Measurements from ENCODE around the gene DUSP6. TPM values are rescaled to one million over a fixed set of nuclear protein-coding genes. Genes with fewer than 3 reads are reported as not detected.
A peak's percentile ranks its signal among the peaks of the same experiment; 100 is the strongest.

Gene DUSP6
- total and polyA plus RNA-seq, 2 of the 13 experiments (the other 11 are each of a cell fraction or from before 2014, with no cell fraction given) = 40.9 to 161 TPM

- no peak; the same call in 1 of the 2 replicates for TF ChIP-seq ARID5B (CRISPR knock-in tag; IDR thresholded peaks at IDR 0.05)
- no peak for TF ChIP-seq ZNF546 (CRISPR knock-in tag; conservative IDR thresholded peaks at IDR 0.05)
- 0 out of 2 replicates have a peak, but pooled peaks have one; percentile 3 for TF ChIP-seq CHD4 (IDR thresholded peaks at IDR 0.05; ENCODE audit: borderline replicate concordance, low read length)
- TF ChIP-seq, protein P1, sequence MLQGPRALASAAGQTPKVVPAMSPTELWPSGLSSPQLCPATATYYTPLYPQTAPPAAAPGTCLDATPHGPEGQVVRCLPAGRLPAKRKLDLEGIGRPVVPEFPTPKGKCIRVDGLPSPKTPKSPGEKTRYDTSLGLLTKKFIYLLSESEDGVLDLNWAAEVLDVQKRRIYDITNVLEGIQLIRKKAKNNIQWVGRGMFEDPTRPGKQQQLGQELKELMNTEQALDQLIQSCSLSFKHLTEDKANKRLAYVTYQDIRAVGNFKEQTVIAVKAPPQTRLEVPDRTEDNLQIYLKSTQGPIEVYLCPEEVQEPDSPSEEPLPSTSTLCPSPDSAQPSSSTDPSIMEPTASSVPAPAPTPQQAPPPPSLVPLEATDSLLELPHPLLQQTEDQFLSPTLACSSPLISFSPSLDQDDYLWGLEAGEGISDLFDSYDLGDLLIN (CRISPR knock-in tag; IDR thresholded peaks at IDR 0.05; ENCODE audit: borderline replicate concordance) = no peak
- no peak for TF ChIP-seq RARA (CRISPR knock-in tag; IDR thresholded peaks at IDR 0.05)
- 0 out of 2 replicates have a peak, but pooled peaks have one; percentile 39 for TF ChIP-seq ZSCAN29 (CRISPR knock-in tag; conservative IDR thresholded peaks at IDR 0.05)
- TF ChIP-seq, protein P2, sequence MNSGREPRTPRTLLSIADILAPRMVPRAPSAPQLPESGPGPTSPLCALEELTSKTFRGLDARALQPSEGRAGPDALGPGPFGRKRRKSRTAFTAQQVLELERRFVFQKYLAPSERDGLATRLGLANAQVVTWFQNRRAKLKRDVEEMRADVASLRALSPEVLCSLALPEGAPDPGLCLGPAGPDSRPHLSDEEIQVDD (CRISPR knock-in tag; IDR thresholded peaks at IDR 0.05; ENCODE audit: borderline replicate concordance) = no peak
- no peak for TF ChIP-seq PAX8 (CRISPR knock-in tag; IDR thresholded peaks at IDR 0.05; ENCODE audit: borderline replicate concordance)
- TF ChIP-seq SRSF4 (IDR thresholded peaks at IDR 0.05; ENCODE audit: low read depth, low read length, poor library complexity, severe bottlenecking) = no peak
- TF ChIP-seq ZNF496 (CRISPR knock-in tag; IDR thresholded peaks at IDR 0.05; ENCODE audit: insufficient replicate concordance) = no peak
- no peak for TF ChIP-seq MAZ (IDR thresholded peaks at IDR 0.05; ENCODE audit: borderline replicate concordance, low read depth, low read length)
- TF ChIP-seq MAZ (CRISPR knock-in tag; IDR thresholded peaks at IDR 0.05; ENCODE audit: low read depth) = no peak
- TF ChIP-seq NFYC (CRISPR knock-in tag; IDR thresholded peaks at IDR 0.05) = no peak
- no peak for TF ChIP-seq ATF7-NPFF (CRISPR knock-in tag; IDR thresholded peaks at IDR 0.05; ENCODE audit: low read depth)
- no peak for TF ChIP-seq KDM4B (CRISPR knock-in tag; IDR thresholded peaks at IDR 0.05)
- 0 out of 2 replicates have a peak, but pooled peaks have one; percentile 20 for TF ChIP-seq TARDBP (CRISPR knock-in tag; IDR thresholded peaks at IDR 0.05)
- no peak for TF ChIP-seq JUND (CRISPR knock-in tag; IDR thresholded peaks at IDR 0.05)
- no peak for TF ChIP-seq ZNF430 (CRISPR knock-in tag; IDR thresholded peaks at IDR 0.05)
- no peak for TF ChIP-seq PTBP1 (IDR thresholded peaks at IDR 0.05; ENCODE audit: low read depth, low read length, poor library complexity, severe bottlenecking)
- TF ChIP-seq ZKSCAN5 (CRISPR knock-in tag; IDR thresholded peaks at IDR 0.05) = no peak
- no peak for TF ChIP-seq ATF1 (CRISPR knock-in tag; IDR thresholded peaks at IDR 0.05)
- TF ChIP-seq MTA1 (CRISPR knock-in tag; IDR thresholded peaks at IDR 0.05; ENCODE audit: borderline replicate concordance) = no peak
- TF ChIP-seq MXI1 (IDR thresholded peaks at IDR 0.05; ENCODE audit: borderline replicate concordance, low read depth, low read length) = no peak
- TF ChIP-seq GABPA (IDR thresholded peaks at IDR 0.05; ENCODE audit: low read depth, low read length) = no peak
- no peak; the same call in 1 of the 2 replicates for TF ChIP-seq GABPA (CRISPR knock-in tag; IDR thresholded peaks at IDR 0.05; ENCODE audit: low read depth)
Measured at GRCh38 chr12:89389755-89390661, 37.7 kb upstream of the DUSP6 start (continued).
